HG03460 (cell line): Measurements from ENCODE around the gene RBM5.
"Not testable (repeated sequence)": the region's sequence is repeated elsewhere in the genome, so short reads cannot be mapped to it uniquely, and the experiment has no call there.

ENCODE experiments used
- ATAC-seq: cut with Tn5 transposase; IDR thresholded peaks from one replicate; pipeline ENCODE4 v1.9.1; 2021; ENCODE audit not compliant: unreplicated experiment

Gene RBM5

GRCh38 chr3:50088725-50089608, at the start of gene RBM5:
TSS of gene RBM5 (plus strand) at chr3:50088919. CDS start at chr3:50090435, 1,516 bp downstream.
- ATAC-seq = peak; percentile 95

- ATAC-seq = no peak
Observed at GRCh38 chr3:50044976-50045375, 43.7 kb upstream of the RBM5 start.

- ATAC-seq = no peak
Observed at GRCh38 chr3:50047426-50047825, 41.3 kb upstream of the RBM5 start.

DNA sequence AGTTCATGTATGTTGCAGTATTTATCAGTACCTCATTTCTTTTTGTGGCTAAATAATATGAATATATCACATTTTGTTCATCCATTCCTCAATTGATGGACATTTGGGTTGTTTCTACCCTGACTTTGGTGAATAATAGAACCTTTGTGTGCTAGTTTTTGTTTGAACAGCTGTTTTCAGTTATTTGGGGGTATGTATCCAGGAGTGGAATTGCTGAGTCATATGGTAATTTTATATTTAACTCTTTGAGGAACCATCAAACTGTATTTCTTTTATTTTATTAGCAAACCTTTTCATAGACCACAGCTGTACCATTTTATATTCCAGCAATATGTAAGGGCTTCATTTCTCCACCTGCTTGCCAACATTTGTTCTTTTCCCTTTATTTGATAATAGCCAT, 38.4 kb upstream of the RBM5 start:
- no peak for ATAC-seq

GRCh38 chr3:50057756-50058155, 31.0 kb upstream of the RBM5 start:
- no peak for ATAC-seq

GRCh38 chr3:50068134-50068533, 20.6 kb upstream of the RBM5 start:
- no peak for ATAC-seq

DNA sequence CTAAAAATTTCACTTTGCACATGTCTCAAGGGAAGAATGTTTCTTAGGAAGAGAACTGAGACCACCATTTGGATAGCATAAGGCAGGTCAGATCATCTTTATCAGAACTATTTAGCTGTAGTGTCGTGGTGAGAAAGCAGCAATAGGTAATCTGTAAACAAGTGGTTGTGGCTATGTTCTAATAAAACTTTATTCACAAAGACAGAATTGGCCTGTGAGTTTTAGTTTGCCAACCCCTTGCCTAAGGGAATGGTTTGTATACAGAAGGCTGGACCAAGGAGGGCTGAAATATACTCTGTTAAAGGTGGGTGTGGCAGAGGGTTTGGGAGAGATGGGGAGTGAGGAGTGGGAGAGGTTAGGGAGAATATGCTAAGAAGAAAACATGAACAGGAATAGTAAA, 10.6 kb upstream of the RBM5 start:
- ATAC-seq = no peak

DNA sequence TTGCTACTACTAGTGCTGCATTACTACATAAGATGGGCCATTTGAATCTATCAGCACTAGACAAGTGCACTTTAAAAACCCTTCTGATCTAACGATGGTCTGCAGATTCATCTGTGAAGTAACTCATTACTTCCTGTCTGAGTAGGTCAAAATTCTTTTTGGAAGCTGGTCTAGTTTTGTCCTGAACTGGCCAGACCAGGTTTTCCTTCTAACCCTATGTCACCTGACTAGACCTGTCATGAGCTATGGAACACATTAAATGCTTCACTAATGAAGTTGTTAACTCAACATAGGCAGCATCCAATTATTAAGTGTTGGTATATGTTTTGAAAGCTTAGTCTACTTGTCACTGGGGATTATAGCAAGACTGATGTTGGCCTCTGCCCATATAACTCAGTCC, 10.1 kb upstream of the RBM5 start:
- ATAC-seq = no peak

DNA sequence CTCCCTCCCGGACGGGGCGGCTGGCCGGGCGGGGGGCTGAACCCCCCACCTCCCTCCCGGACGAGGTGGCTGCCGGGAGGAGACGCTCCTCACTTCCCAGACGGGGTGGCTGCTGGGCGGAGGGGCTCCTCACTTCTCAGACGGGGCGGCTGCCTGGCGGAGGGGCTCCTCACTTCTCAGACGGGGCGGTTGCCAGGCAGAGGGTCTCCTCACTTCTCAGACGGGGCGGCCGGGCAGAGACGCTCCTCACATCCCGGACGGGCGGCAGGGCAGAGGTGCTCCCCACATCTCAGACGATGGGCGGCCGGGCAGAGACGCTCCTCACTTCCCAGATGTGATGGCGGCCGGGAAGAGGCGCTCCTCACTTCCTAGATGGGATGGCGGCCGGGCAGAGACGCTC, 3.8 kb upstream of the RBM5 start:
- ATAC-seq = not testable (repeated sequence)

DNA sequence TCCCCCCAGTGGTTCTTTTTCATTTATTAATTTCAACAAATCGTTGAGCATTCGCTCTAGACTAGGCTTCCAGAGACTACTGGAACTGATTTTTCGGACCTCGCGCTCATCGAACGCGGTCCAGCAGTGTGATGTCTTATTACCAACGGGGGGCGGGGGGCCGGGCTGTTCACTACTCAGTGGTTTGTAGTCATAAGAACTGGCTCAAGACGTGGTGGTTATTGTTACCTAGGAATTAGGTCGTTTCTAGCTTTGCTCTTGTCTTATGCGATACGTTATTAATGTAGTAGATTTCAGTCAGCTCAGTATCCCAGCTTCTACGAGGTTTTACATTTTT, 858 bp downstream of the RBM5 start:
- no peak for ATAC-seq

DNA sequence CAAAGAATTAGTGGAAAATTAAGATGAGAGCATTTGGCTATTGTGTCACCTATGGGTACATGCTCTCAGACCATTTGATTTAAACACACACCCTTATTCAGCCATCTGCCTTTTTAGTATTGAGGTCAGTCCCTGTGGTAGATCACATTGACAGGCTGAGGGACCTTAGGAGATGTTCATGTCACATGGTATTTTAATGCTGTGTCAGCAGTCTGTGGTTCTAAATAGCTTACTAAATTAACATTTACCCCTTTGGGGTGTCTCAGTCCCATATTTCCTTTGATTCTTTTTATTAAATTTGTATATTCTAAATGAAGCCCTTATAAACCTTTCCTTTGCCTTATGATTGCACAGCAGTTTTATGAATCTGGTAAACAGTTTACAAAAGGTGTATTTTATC, 2.3 kb downstream of the RBM5 start:
- no peak for ATAC-seq

DNA sequence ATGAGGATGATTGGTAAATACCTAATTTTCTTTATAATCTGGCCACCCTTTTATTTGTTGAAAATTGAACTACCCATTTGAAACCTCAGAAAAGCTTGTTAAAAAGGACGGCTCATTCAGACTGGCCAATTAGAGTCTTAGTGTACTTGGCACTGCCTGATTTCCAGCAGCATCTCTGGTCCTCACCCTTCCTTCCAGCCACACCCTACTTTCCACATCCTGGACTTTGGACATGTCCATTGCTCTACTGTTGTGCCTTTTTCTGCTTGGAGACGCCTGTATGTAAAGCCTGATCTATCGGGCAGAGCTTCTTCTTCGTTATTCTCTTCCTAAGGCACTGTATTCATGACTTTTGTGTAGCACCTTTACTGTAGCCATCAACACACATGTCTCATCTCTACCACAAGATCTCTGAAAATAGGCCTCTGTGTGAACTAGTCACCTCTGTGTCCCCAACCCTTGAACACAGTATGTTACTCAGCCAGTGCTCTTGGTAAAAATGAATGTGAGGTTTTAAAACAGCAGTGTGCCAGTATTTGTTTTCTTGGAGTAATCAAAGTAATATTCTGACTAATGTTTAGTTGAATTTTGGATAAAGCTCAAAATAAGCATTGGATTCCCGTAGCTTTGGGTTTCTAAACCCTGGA, 6.8 kb downstream of the RBM5 start:
- ATAC-seq = no peak

GRCh38 chr3:50100386-50100785, 11.7 kb downstream of the RBM5 start:
- ATAC-seq = no peak

DNA sequence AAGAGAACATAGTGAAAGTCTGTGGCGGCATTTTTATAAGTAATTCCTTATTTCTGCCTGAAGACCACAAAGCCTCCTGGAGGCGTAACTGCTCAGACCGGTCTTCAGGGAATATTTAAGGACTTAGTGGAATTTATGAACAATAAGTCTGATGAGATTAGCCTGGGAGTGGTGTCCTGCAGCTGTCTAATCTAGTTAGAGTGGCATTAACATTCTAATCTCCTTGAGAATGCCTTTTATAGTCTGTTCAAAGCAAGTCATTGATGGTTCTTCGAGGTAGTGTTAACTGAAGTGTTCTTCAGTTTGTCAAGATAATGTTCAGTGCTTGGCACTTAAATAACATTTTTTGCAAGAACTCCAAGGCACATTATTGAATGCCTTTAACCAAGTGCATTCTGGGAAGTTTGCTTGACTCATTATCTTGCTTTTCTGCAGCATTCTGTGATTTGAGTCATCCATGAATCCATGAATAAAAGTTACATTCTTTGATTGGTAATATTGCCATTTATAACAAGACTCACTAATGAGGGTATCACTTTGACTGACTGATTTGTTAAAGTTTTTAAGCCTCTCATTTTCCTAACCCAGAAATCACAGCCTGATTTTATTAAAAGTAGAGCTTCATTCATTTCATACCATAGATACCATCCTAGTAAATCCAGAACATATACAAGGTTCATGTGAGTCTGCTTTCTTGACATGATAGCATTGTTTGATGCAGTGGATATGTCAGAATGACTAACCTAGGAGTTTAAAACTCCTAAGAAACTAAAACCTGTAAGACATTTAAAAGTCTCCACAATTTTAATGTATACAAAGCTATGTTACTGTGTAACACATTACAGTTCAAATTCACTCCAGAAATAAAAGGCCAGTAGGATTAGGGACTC, 12.5 kb downstream of the RBM5 start:
- ATAC-seq = no peak

- ATAC-seq = no peak
Observed at GRCh38 chr3:50102558-50102957, 13.8 kb downstream of the RBM5 start.

GRCh38 chr3:50111757-50112156, 23.0 kb downstream of the RBM5 start:
- ATAC-seq = no peak

DNA sequence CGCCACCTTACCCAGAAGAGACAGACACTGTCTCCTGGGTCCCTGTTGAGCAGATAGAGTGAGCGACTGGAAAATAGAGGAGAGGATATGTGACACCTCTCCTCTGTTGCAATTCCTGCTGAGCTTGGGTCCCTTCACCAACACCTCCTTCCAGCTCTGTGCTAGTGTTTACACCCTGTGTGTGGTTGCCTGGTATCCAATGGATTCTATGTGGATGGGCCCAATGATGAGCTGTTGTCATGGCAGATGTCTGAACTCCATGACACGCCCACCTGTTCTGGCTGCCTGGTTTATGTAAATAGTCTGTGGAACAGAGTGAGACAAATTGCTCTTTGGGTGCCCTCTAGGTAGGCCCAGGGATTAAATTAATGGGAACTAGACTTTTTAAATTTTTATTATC, 23.7 kb downstream of the RBM5 start:
- no peak for ATAC-seq

GRCh38 chr3:50117120-50117519, 28.4 kb downstream of the RBM5 start:
- no peak for ATAC-seq

DNA sequence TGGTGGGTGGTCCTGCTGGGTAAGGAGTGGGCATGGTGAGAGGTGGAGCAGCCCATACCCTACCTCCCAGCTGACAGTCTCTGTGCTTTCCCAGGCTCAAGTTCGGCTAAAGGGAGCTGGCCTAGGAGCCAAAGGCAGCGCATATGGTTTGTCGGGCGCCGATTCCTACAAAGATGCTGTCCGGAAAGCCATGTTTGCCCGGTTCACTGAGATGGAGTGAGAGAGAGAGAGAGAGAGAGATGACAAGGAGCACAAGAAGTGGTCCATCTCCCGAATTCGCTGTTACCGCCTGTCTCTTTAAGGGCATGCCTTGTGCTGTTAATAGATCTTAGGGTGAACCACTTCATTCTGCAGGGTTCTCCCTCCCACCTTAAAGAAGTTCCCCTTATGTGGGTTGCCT, 29.5 kb downstream of the RBM5 start:
- ATAC-seq = no peak

GRCh38 chr3:50119786-50120185, 31.1 kb downstream of the RBM5 start:
- no peak for ATAC-seq

GRCh38 chr3:50120364-50121071, 31.8 kb downstream of the RBM5 start:
- ATAC-seq = no peak
